DOHH2 (cell line): Measurements from ENCODE around the gene BPI.

Experiments used
- EZH2phosphoT487 ChIP-seq: fragments of 200-600 bp; sonication (generic); IDR thresholded peaks from 2 replicates; pipeline ENCODE4 v1.6.1; 2017; ENCODE audit warnings: borderline replicate concordance, mild to moderate bottlenecking, antibody characterized with exemption, low read length, moderate library complexity, mixed read lengths
- TF ChIP-seq, protein P1 (sequence below): fragments of 200-600 bp; sonication (generic); IDR thresholded peaks from one replicate; pipeline ENCODE4 v1.5.1; 2014; ENCODE audit warnings: antibody characterized with exemption, mild to moderate bottlenecking, low read depth, low read length; ENCODE audit not compliant: poor library complexity, severe bottlenecking

DNA sequence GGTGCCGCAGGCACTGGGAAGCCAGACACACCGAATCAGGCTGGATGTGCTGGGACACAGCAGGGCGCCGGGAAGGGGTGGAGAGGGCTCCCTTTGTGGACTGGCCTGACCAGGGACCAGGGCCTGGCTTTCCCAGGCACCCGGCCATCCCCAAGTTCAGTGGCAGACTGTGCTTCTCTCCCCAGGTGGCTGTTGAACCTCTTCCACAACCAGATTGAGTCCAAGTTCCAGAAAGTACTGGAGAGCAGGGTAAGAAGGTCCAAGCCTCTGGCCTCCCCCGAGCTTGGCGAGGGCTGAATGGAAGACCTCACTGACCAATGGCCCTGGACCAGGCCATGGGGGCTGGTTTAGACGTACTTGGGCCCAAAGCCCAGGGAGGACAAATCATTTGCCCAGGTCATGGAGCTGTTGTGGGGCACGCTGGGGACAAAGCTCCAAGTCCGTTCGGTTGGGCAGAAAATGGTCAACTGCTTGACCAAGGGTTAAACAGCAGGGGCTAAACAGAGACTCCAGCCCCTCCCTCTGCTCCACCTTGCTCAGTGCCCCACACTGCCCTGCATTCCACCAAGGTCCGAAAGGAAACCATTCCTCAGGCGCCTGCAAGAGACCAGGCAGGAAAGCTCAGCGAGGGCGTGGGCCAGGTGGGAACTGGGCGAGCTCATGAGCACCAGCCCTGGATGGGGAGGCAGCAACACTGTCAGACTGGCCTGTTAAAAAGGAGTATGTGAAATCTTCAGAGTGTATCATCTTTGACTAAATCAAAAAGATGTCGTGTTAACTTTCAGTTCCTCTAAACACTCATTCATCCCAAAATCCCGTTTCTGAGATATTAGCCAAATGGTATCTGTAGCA is 51.4 kb downstream of the BPI start:
- TF ChIP-seq, protein P1, sequence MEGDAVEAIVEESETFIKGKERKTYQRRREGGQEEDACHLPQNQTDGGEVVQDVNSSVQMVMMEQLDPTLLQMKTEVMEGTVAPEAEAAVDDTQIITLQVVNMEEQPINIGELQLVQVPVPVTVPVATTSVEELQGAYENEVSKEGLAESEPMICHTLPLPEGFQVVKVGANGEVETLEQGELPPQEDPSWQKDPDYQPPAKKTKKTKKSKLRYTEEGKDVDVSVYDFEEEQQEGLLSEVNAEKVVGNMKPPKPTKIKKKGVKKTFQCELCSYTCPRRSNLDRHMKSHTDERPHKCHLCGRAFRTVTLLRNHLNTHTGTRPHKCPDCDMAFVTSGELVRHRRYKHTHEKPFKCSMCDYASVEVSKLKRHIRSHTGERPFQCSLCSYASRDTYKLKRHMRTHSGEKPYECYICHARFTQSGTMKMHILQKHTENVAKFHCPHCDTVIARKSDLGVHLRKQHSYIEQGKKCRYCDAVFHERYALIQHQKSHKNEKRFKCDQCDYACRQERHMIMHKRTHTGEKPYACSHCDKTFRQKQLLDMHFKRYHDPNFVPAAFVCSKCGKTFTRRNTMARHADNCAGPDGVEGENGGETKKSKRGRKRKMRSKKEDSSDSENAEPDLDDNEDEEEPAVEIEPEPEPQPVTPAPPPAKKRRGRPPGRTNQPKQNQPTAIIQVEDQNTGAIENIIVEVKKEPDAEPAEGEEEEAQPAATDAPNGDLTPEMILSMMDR = no peak
- TF ChIP-seq EZH2phosphoT487 = no peak
